K562 (cell line): ENCODE results near the gene PIF1. TPM values are rescaled to one million over a fixed set of nuclear protein-coding genes. Genes with fewer than 3 reads are reported as not detected.

Experiments used
- ATAC-seq: fragments of 200-7000 bp; cut with Tn5 transposase; 3 replicates; pipeline ENCODE4 v1.9.1; 2020; ENCODE audit warnings: moderate library complexity
- BruUV-seq: library from RNA; stranded (reverse); fragments of 400-500 nt; replicated peaks from 2 replicates; lab custom pipeline; 2021; lab: Mats Ljungman, UMichigan
- CTCF ChIA-PET: fragments of 300-600 bp; formaldehyde crosslinking; extraction: SDS; loops from one replicate; lab custom pipeline; 2021; ENCODE audit warnings: low intra/inter-chr PET ratio; lab: Yijun Ruan, JAX
- POLR2A ChIA-PET: fragments of 300-600, 350-650 bp; sonication (Branson Sonifier 250); formaldehyde crosslinking; extraction: SDS; loops from one replicate; lab custom pipeline; 2021; ENCODE audit warnings: antibody characterized with exemption, inconsistent platforms; lab: Yijun Ruan, JAX
- DNase-seq, 4 experiments: peaks; one replicate each; pipeline versions ENCODE4 v3.0.0 to v3.0.0-alpha.2; 2011 to 2018; ENCODE audit warnings: low spot score in 3 of 4, mixed read lengths in 3 of 4; ENCODE audit errors: extremely low read depth in 1 of 4
- FAIRE-seq: peaks from 2 replicates; lab custom pipeline; 2011; peaks lifted over from hg19 to GRCh38; lab: Jason Lieb, UNC
- H2AFZ ChIP-seq: 2 replicates; pipeline ENCODE4 v1.6.0; 2011; ENCODE audit warnings: low read depth, low read length, control low read depth, inconsistent platforms
- H3K27ac ChIP-seq: fragments of 200-600 bp; 3 replicates; pipeline ENCODE4 v1.8.0; 2011; ENCODE audit warnings: low read depth, mild to moderate bottlenecking, control low read depth, inconsistent platforms, low read length, moderate library complexity, mixed read lengths; ENCODE audit errors: extremely low read depth
- H3K27me3 ChIP-seq, 2 experiments: fragments of 300-600 bp in 1 of 2; 2 replicates in 1 of 2; 3 replicates in 1 of 2; pipeline versions ENCODE4 v1.6.0 to v1.8.0; 2011; ENCODE audit warnings: inconsistent platforms in 2 of 2, low read length in 2 of 2, mild to moderate bottlenecking in 1 of 2, mixed read lengths in 1 of 2, moderate library complexity in 1 of 2; ENCODE audit not compliant: control insufficient read depth in 2 of 2, insufficient read depth in 2 of 2
- H3K36me3 ChIP-seq: fragments of 300-600 bp; 3 replicates; pipeline ENCODE4 v1.8.0; 2011; ENCODE audit warnings: mild to moderate bottlenecking, low read length, inconsistent platforms; ENCODE audit not compliant: control insufficient read depth, insufficient read depth
- H3K4me1 ChIP-seq, 2 experiments: fragments of 200-600 bp in 1 of 2; replicated peaks in 1 of 2; 2 replicates in 1 of 2; 3 replicates in 1 of 2; pipeline versions ENCODE4 v1.5.1 to v1.8.0; 2011; ENCODE audit warnings: inconsistent platforms in 2 of 2, low read length in 2 of 2, mild to moderate bottlenecking in 1 of 2, mixed read lengths in 1 of 2, moderate library complexity in 1 of 2; ENCODE audit not compliant: control insufficient read depth in 2 of 2, insufficient read depth in 2 of 2
- H3K4me2 ChIP-seq: 2 replicates; pipeline ENCODE4 v1.6.1; 2011; ENCODE audit warnings: low read length, control low read depth, inconsistent platforms, mixed read lengths; ENCODE audit not compliant: insufficient read depth
- H3K4me3 ChIP-seq: fragments of 200-600 bp; sonication (generic), shearing (Covaris generic); 2 replicates; pipeline ENCODE4 v1.5.1; 2016; ENCODE audit warnings: control low read depth, inconsistent platforms
- H3K79me2 ChIP-seq: fragments of 200-600 bp; 3 replicates; pipeline ENCODE4 v1.8.0; 2011; ENCODE audit warnings: low read length, inconsistent platforms; ENCODE audit not compliant: control insufficient read depth, insufficient read depth
- H3K9ac ChIP-seq, 2 experiments: 2 replicates each; pipeline versions ENCODE4 v1.6.0 to v1.6.1; 2011; ENCODE audit warnings: low read depth in 2 of 2, low read length in 2 of 2, control low read depth in 1 of 2, inconsistent platforms in 1 of 2, mild to moderate bottlenecking in 1 of 2, mixed read lengths in 1 of 2; ENCODE audit not compliant: insufficient read depth in 1 of 2
- H3K9me1 ChIP-seq: one replicate; pipeline ENCODE4 v1.6.0; 2011; ENCODE audit warnings: inconsistent platforms, mild to moderate bottlenecking, low read length, moderate library complexity; ENCODE audit not compliant: control insufficient read depth, insufficient read depth
- H3K9me3 ChIP-seq: replicated peaks from 2 replicates; pipeline ENCODE4 v1.5.1; 2011; ENCODE audit warnings: low read depth, low read length, inconsistent platforms; ENCODE audit not compliant: control insufficient read depth, insufficient read depth
- H4K20me1 ChIP-seq: replicated peaks from 2 replicates; pipeline ENCODE4 v1.6.1; 2011; ENCODE audit warnings: low read length, inconsistent platforms, mixed read lengths; ENCODE audit not compliant: control insufficient read depth, insufficient read depth
- BCOR ChIP-seq: fragments of 450-650 bp; IDR thresholded peaks from 2 replicates; pipeline ENCODE4 v1.6.1; 2016
- BRCA1 ChIP-seq, 2 experiments: fragments of 450-650 bp in 1 of 2; sonication (generic) in 1 of 2; formaldehyde crosslinking in 1 of 2; IDR thresholded peaks; 2 replicates each; pipeline versions ENCODE4 v1.5.0 to v1.6.1; 2017 to 2020; ENCODE audit warnings: mild to moderate bottlenecking in 1 of 2, missing genetic modification reagents in 1 of 2
- BRF2 ChIP-seq: IDR thresholded peaks from 3 replicates; pipeline ENCODE4 v1.6.1; 2011; ENCODE audit warnings: borderline replicate concordance, mild to moderate bottlenecking; ENCODE audit not compliant: insufficient read length, insufficient read depth
- ERF ChIP-seq: fragments of 450-650 bp; formaldehyde crosslinking; IDR thresholded peaks from 2 replicates; pipeline ENCODE4 v1.4.0; 2020; ENCODE audit warnings: mild to moderate bottlenecking, mixed read lengths
- IRF2 ChIP-seq: sonication (generic); formaldehyde crosslinking; IDR thresholded peaks from 2 replicates; pipeline ENCODE4 v1.8.1; 2022; ENCODE audit warnings: mild to moderate bottlenecking, missing genetic modification reagents
- KAT8 ChIP-seq: fragments of 450-650 bp; IDR thresholded peaks from 2 replicates; pipeline ENCODE4 v1.6.1; 2016; ENCODE audit warnings: low read depth, mild to moderate bottlenecking
- MCM2 ChIP-seq: fragments of 450-650 bp; IDR thresholded peaks from 2 replicates; pipeline ENCODE4 v1.6.1; 2017; ENCODE audit warnings: low read depth, mild to moderate bottlenecking
- MTA1 ChIP-seq: fragments of 450-650 bp; IDR thresholded peaks from 2 replicates; pipeline ENCODE4 v1.6.1; 2017; ENCODE audit warnings: borderline replicate concordance
- NELFE ChIP-seq: IDR thresholded peaks from 2 replicates; pipeline ENCODE4 v1.6.1; 2011; ENCODE audit warnings: mild to moderate bottlenecking; ENCODE audit not compliant: insufficient read depth, insufficient read length
- NFRKB ChIP-seq: fragments of 450-650 bp; IDR thresholded peaks from 2 replicates; pipeline ENCODE4 v1.6.1; 2016; ENCODE audit warnings: low read depth
- NFXL1 ChIP-seq: fragments of 450-650 bp; formaldehyde crosslinking; IDR thresholded peaks from 2 replicates; pipeline ENCODE4 v1.4.0; 2021; ENCODE audit warnings: mild to moderate bottlenecking
- PHF21A ChIP-seq: fragments of 450-650 bp; IDR thresholded peaks from 2 replicates; pipeline ENCODE4 v1.6.1; 2017; ENCODE audit warnings: low read depth, borderline replicate concordance
- RAD21 ChIP-seq, 2 experiments: fragments of 250-450 bp in 1 of 2; fragments of 450-650 bp in 1 of 2; sonication (Bioruptor Pico) in 1 of 2; formaldehyde crosslinking in 1 of 2; IDR thresholded peaks in 1 of 2; conservative IDR thresholded peaks in 1 of 2; 2 replicates each; pipeline versions ENCODE4 v1.4.0 to v1.8.0; 2020 to 2022; ENCODE audit warnings: mild to moderate bottlenecking in 2 of 2, moderate library complexity in 1 of 2
- RFX5 ChIP-seq: IDR thresholded peaks from 2 replicates; pipeline ENCODE4 v1.6.1; 2011; ENCODE audit warnings: low read depth, mild to moderate bottlenecking, improper control_type of control experiment, low read length
- SRF ChIP-seq, 2 experiments: fragments of 250-450, 450-650 bp in 1 of 2; sonication (Bioruptor Pico) in 1 of 2; sonication (generic) in 1 of 2; formaldehyde crosslinking; IDR thresholded peaks; 2 replicates each; pipeline versions ENCODE4 v1.5.0 to v1.5.1; 2020 to 2022; ENCODE audit warnings: mild to moderate bottlenecking in 1 of 2, missing genetic modification reagents in 1 of 2
- TFAP4 ChIP-seq: sonication (generic); formaldehyde crosslinking; IDR thresholded peaks from 2 replicates; pipeline ENCODE4 v1.8.0; 2022; ENCODE audit warnings: missing genetic modification reagents, mild to moderate bottlenecking, moderate library complexity, borderline replicate concordance
- ZBED1 ChIP-seq: IDR thresholded peaks from 2 replicates; pipeline ENCODE4 v1.6.1; 2014
- ZNF24 ChIP-seq: fragments of 450-650 bp; IDR thresholded peaks from 2 replicates; pipeline ENCODE4 v1.6.1; 2016
- ZNF699 ChIP-seq: fragments of 250-450 bp; sonication (Bioruptor Pico); IDR thresholded peaks from 2 replicates; pipeline ENCODE4 v1.8.0; 2021; ENCODE audit warnings: mild to moderate bottlenecking, moderate library complexity; ENCODE audit not compliant: insufficient replicate concordance
- ZSCAN32 ChIP-seq: fragments of 450-650 bp; formaldehyde crosslinking; IDR thresholded peaks from 2 replicates; pipeline ENCODE4 v1.4.0; 2020; ENCODE audit warnings: mild to moderate bottlenecking, moderate library complexity
- WGBS: fragments of 100-300 bp; shearing (Covaris generic); methylation state at CpG from one replicate; pipeline ENCODE4 v1.1.6; 2016; ENCODE audit warnings: low coverage, mixed read lengths; ENCODE audit not compliant: insufficient coverage; ENCODE audit errors: missing lambda C conversion rate; 5-methylcytosine and 5-hydroxymethylcytosine counted together
- in situ Hi-C: fragments of 300-500 bp; cut with MboI; formaldehyde crosslinking; loops from 4 replicates; pipeline ENCODE4 v1.15.0; 2018; ENCODE audit warnings: inconsistent platforms, mixed read lengths
- intact Hi-C: fragments of 100-400 bp; cut with micrococcal nuclease; formaldehyde crosslinking; loops from 2 replicates; pipeline ENCODE4 v1.14.2; 2022
- polyA plus RNA-seq, 8 experiments: library from polyadenylated mRNA; depleted of rRNA in 4 of 8; stranded (reverse) in 5 of 8; unstranded in 3 of 8; fragments of >200 nt; fragmentation: Nextera tagmentation in 2 of 8; fragmentation: Illumina TruSeq in 1 of 8; extraction: Ambion mirVana in 2 of 8; extraction: Trizol in 1 of 8; gene quantifications; 2 replicates each; pipeline versions ENCODE4 v1.2.1 to v1.2.3, GENCODE V29; 2011 to 2014; ENCODE audit warnings: inconsistent platforms in 1 of 8, missing spikeins in 1 of 8
- total RNA-seq, 7 experiments: library from RNA; depleted of rRNA in 6 of 7; stranded (reverse); fragments of >200 nt in 6 of 7; fragmentation: Illumina TruSeq in 2 of 7; extraction: Trizol in 2 of 7; gene quantifications; 2 replicates each; pipeline versions ENCODE4 v1.2.1 to v1.2.3, GENCODE V29; 2011 to 2021; ENCODE audit warnings: low replicate concordance in 1 of 7

PIF1 gene
- total and polyA plus RNA-seq, 9 of the 15 experiments (the other 6 are each of a cell fraction or from before 2014, with no cell fraction given): 1.1 to 37.9 (median 11.5) TPM

DNA sequence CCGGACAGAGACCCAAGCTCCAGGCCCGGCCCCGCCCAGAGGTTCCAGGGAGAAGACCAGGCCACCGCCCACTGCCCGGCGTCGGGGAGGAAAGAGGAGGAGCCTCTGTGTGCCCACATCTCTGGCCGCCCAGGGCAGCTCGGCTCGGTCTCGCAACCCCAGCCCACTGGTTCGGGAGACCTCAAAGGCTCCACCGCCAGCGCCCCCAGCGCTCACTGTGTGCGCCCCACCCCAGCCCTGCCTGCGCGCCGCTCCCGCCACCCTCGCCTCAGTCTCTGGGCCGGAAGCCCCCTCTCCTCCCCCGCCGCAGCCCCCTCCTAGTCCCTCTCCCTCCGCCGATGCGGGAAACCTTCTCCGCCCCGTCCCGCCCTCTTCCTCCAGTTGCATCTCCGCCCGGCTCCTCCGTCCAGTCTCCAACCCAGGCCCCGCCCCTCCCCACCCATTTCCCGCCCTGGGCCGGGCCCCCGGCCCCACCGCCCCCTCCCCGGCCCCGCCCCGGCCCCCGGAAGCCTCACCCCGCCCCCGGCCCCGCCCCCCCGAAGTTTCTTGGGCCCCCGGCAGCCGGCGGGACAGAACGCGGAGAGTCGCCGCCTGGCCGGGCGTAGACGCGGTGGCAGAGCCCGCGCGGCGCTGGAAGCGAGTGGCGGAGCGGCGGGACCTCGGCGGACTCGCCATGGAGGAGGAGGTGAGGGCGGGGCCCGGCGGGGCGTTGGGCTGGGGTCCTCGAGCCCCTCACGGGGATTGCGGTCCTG is 16.1 kb upstream of the PIF1 start, which contains the start of gene PLEKHO2:
Gene PLEKHO2, plus strand, starts transcription at position 572 of the 752 bp plus-strand sequence. Its CDS starts 102 bp downstream, at position 674.
- no peaks in the 10 kb centered on the region; the same call in 2 of the 3 replicates for H3K36me3 ChIP-seq
- H3K4me3 ChIP-seq: peak within 1 kb of the TSS; percentile 83
- ChIA-PET POLR2A (interaction anchor here (0.8 to 1.9 kb wide), 4 partner anchors 16 to 139 kb away, joined by 3 to 9 read pairs (median 4); partner anchors contain the start of gene PIF1), CTCF (no interaction called here)
- peak; percentile 15 for FAIRE-seq
- H3K4me2 ChIP-seq: peak within 1 kb of the TSS; percentile 99
- in situ Hi-C loops: no loop called here
- H3K9me3 ChIP-seq: no peaks in the 10 kb centered on the region
- DNase-seq: peak; percentile 95 to 97 (median 96)
- intact Hi-C loops: no loop called here
- no peaks in the 10 kb centered on the region; the same call in 1 of the 2 replicates for H4K20me1 ChIP-seq
- BruUV-seq: no TSS peak
- H3K27ac ChIP-seq: peak within 1 kb of the TSS; percentile 81
- ATAC-seq: peak; percentile 91
- no peaks in the 10 kb centered on the region for H3K27me3 ChIP-seq
- H3K9ac ChIP-seq: peak within 1 kb of the TSS; percentile 86 to 96
- H3K9me1 ChIP-seq: peaks cover 3% of the 10 kb centered on the region
- peaks cover 34 to 39% of the 10 kb centered on the region in 2 experiments for H3K4me1 ChIP-seq
- peak within 1 kb of the TSS; percentile 83 for H2AFZ ChIP-seq
- H3K79me2 ChIP-seq: peaks cover 40% of the 10 kb centered on the region
- 1% methylated on average over 16 of the region's 75 CpGs for WGBS
- TF ChIP-seq NFXL1 (CRISPR knock-in tag) (no peak), SRF (CRISPR knock-in tag; IDR thresholded peaks at IDR 0.05) (0 out of 4 replicates have a peak, but pooled peaks of 1 of the 2 experiments have one; percentile 45), PHF21A (no peak), ZBED1 (0 out of 2 replicates have a peak, but pooled peaks have one; percentile 39), BCOR (no peak), BRCA1 (IDR thresholded peaks at IDR 0.05) (no peak), BRCA1 (CRISPR knock-in tag; IDR thresholded peaks at IDR 0.05) (no peak), MTA1 (no peak), TFAP4 (CRISPR knock-in tag) (peak; percentile 47; the same call in 1 of the 2 replicates), ZNF699 (no peak), RFX5 (no peak), MCM2 (no peak), IRF2 (CRISPR knock-in tag) (no peak), NFRKB (no peak), ZSCAN32 (CRISPR knock-in tag) (no peak), BRF2 (no peak), KAT8 (no peak), ERF (CRISPR knock-in tag) (no peak), NELFE (no peak), ZNF24 (no peak), RAD21 (CRISPR knock-in tag; conservative IDR thresholded peaks at IDR 0.05 in 1 of 2, IDR thresholded peaks at IDR 0.05 in 1 of 2) (no peak)
